Nephron progenitor cell (in vitro differentiated cells): ENCODE results near the gene RND3.

Experiments used
- DNase-seq: peaks from one replicate; pipeline ENCODE4 v3.0.0; 2021
- H3K27ac Mint-ChIP-seq: 2 replicates; pipeline ENCODE4 v1.8.0; 2021; ENCODE audit warnings: mild to moderate bottlenecking, moderate library complexity, mixed read lengths
- H3K27me3 Mint-ChIP-seq: 2 replicates; pipeline ENCODE4 v1.8.0; 2021; ENCODE audit warnings: mild to moderate bottlenecking, low read depth, mixed read lengths; ENCODE audit not compliant: poor library complexity
- H3K36me3 Mint-ChIP-seq: 2 replicates; pipeline ENCODE4 v1.8.0; 2021; ENCODE audit warnings: low read depth, mixed read lengths
- H3K4me1 Mint-ChIP-seq: 2 replicates; pipeline ENCODE4 v1.8.0; 2021; ENCODE audit warnings: mixed read lengths
- H3K4me3 Mint-ChIP-seq: 2 replicates; pipeline ENCODE4 v1.8.0; 2021; ENCODE audit warnings: mild to moderate bottlenecking, moderate library complexity, mixed read lengths
- H3K9me3 Mint-ChIP-seq: 2 replicates; pipeline ENCODE4 v1.8.0; 2021; ENCODE audit warnings: mild to moderate bottlenecking, moderate library complexity, mixed read lengths
- TF ChIP-seq, protein P1 (sequence below): fragments of 200-600 bp; sonication (generic); IDR thresholded peaks from 2 replicates; pipeline ENCODE4 v1.5.0; 2021; ENCODE audit warnings: antibody characterized with exemption

Gene RND3

DNA sequence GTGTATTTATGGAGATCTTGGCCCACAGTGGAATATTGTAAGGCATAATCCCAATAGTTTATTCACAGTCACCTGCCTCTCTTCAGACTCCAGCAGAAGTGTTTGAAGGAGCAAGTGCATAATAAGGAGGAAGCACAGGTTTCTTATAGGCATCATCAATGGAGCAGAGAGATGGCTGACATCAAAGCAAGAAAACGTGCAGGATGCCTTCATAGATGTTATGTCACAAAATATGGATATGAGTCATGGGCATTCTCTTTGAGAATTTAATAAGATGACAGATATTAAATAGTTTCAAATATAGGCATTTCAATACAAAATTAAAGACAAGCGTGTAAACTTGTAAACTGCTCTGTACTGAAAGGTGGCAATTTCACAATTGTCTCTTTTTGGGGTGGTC is 4.0 kb upstream of the RND3 start:
- no peak overlapping the region for H3K27ac Mint-ChIP-seq
- no peaks in the 10 kb centered on the region for H3K36me3 Mint-ChIP-seq
- H3K9me3 Mint-ChIP-seq: no peaks in the 10 kb centered on the region
- peaks cover 3% of the 10 kb centered on the region for H3K27me3 Mint-ChIP-seq
- no peaks in the 10 kb centered on the region for H3K4me1 Mint-ChIP-seq
- H3K4me3 Mint-ChIP-seq: no peak overlapping the region
- TF ChIP-seq, protein P1, sequence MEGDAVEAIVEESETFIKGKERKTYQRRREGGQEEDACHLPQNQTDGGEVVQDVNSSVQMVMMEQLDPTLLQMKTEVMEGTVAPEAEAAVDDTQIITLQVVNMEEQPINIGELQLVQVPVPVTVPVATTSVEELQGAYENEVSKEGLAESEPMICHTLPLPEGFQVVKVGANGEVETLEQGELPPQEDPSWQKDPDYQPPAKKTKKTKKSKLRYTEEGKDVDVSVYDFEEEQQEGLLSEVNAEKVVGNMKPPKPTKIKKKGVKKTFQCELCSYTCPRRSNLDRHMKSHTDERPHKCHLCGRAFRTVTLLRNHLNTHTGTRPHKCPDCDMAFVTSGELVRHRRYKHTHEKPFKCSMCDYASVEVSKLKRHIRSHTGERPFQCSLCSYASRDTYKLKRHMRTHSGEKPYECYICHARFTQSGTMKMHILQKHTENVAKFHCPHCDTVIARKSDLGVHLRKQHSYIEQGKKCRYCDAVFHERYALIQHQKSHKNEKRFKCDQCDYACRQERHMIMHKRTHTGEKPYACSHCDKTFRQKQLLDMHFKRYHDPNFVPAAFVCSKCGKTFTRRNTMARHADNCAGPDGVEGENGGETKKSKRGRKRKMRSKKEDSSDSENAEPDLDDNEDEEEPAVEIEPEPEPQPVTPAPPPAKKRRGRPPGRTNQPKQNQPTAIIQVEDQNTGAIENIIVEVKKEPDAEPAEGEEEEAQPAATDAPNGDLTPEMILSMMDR: no peak
- DNase-seq: no peak

DNA sequence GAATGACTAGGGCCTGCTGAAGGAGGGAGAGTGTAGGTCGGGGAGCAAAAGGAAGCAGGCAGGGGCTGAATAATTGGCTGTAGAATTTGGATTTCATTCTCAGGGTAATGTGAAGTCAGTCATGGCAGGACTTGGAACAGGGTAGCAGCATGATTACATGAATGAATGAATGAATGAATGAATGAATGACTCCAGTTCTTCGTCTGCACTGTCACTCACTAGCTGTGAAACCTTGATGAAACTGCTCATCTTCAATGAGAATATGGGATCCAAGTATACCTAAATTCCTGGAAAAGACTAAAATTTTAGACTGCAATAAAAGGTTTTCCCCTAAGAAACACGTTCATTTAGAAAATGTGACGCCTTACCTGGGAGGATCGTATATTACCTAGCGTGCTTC is 3.0 kb upstream of the RND3 start:
- TF ChIP-seq, protein P1: no peak
- Mint-ChIP-seq H3K4me1 (no peaks in the 10 kb centered on the region), H3K27me3 (peaks cover 3% of the 10 kb centered on the region)

DNA sequence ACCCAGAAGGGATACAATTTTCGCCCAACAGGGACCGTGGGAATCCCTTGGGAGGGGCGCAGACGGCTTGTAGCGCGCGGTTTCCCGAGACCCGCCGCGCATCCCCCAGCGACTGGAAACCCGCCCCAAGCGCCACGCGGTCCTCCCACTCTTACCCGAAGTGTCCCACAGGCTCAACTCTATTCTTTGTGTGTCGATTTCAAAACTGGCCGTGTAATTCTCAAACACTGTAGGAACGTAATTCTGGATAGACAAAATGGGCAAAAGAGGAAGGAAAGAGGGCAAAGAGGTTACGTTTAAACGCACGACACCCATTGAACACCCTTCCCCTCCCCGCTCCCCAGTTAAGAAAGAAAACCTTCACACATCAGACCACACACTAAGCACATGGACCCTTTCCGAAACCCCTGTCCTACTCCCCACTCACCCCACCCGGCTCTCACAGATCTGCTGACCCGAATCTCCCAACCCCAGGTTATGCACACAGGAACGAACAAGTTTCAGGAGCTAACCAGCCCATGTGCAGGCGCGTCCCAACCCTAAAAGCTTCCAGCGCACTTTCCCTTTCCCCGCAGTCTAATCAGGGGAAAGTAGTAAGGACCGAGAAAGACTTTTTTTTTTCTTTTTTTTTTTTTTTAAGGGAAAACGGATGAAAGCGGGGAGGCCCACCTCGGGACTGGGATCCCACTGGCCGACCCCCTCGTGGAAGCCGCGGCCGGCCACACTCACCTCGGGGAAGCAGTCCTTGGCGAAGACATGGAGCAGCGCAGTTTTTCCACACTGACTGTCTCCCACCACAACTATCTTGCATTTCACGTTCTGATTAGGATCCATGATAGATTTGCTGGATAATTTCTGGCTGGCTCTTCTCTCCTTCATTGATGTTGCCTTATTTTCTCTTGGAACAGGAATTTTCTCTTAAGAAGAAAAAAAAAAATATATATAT is 655 bp downstream of the RND3 start:
- peak overlapping the region; percentile 96 for H3K4me3 Mint-ChIP-seq
- no peaks in the 10 kb centered on the region for H3K9me3 Mint-ChIP-seq
- TF ChIP-seq, protein P1: no peak
- H3K4me1 Mint-ChIP-seq: peaks cover 22% of the 10 kb centered on the region
- H3K36me3 Mint-ChIP-seq: no peaks in the 10 kb centered on the region
- H3K27me3 Mint-ChIP-seq: peaks cover 3% of the 10 kb centered on the region
- DNase-seq: peak; percentile 37
- peak overlapping the region; percentile 95 for H3K27ac Mint-ChIP-seq

More for the DNA sequence above, 3.0 kb upstream of the RND3 start:
- H3K4me3 Mint-ChIP-seq: no peak overlapping the region
- H3K27ac Mint-ChIP-seq: no peak overlapping the region
- H3K9me3 Mint-ChIP-seq: no peaks in the 10 kb centered on the region
- no peaks in the 10 kb centered on the region for H3K36me3 Mint-ChIP-seq
- no peak for DNase-seq

DNA sequence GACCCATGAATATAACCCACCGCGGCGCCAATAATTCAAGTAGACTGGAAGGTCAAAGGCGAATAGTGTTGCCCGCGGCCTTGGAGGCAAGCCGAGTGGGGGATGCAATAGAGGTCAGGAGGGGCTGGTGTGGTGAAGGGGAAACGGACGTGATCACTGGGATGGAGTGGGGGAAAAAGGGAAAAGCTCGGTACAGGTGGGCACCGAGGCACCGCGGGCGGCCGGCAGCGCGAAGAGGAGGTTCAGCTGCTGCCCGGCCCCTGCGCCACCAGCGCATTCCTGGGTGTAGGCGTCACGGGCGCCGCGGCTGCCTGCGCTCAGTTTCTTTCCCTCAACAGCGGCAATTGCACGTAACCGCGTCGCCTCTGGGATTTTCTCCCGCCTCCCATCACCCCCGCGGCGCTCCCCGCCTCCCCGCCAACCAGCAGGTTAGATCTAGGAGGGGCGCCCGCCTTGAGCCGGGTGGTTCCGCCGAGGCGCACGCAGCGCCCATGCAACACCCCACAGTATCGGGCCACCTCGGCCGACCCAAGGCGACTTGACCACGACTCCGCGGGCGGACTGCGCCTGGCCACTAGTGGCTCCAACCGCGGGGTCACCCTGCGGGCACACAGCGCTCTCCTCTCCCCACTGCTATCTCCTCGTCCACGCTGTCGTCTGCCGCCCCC is 1.5 kb downstream of the RND3 start:
- Mint-ChIP-seq H3K27me3 (peaks cover 3% of the 10 kb centered on the region), H3K36me3 (peaks cover 5% of the 10 kb centered on the region), H3K4me3 (peak overlapping the region; percentile 96), H3K4me1 (peaks cover 22% of the 10 kb centered on the region), H3K27ac (peak overlapping the region; percentile 95), H3K9me3 (no peaks in the 10 kb centered on the region)
- DNase-seq: peak; percentile 72
- TF ChIP-seq, protein P1: no peak

DNA sequence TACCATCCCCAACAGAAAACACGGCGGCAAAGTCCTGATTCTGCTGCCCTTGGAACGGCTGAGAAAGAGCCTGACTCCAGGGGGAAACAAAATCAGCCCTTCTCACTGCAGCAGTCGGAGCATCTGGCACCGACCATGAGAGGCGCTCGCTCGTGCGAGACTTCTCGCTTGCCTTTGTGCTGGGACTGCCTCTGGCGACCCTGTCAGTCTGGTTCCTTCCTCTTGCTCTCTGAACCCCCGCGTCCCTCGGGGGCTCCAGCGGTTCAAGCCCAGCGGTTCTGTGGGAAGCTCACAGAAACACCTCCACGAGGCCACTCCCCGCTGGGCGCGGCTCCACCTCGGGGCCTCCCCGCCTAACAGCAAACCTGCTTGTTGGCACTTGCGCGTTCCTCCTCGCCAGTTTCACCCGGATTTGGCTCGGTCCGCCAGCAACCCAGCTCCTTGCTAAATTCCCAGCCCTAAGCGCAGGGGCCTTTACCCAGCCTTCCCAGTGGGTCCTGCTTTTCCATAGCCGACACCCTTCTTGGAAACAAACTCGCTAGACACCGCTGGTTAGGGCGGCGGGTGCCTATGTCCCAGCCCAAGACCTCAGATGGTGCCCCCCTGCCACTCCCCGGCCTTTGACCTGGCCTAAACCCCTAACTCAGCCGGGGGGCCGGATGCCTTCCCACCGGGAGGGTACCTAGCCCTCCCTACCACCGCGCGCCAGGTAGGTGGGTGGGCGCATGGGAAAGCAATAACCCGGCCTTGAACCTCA is 2.2 kb downstream of the RND3 start:
- H3K9me3 Mint-ChIP-seq: no peaks in the 10 kb centered on the region
- H3K4me1 Mint-ChIP-seq: peaks cover 23% of the 10 kb centered on the region
- H3K27me3 Mint-ChIP-seq: peaks cover 3% of the 10 kb centered on the region
- peak overlapping the region; percentile 96 for H3K4me3 Mint-ChIP-seq
- H3K27ac Mint-ChIP-seq: peak overlapping the region; percentile 95
- TF ChIP-seq, protein P1: no peak
- peak; percentile 76 for DNase-seq
- peaks cover 9% of the 10 kb centered on the region for H3K36me3 Mint-ChIP-seq
